K562 (cell line): Measurements from ENCODE around the gene AGTR1.
"Not testable (repeated sequence)": the region's sequence is repeated elsewhere in the genome, so short reads cannot be mapped to it uniquely, and the experiment has no call there.

Experiments used
- ATF1 ChIP-seq, 2 experiments: fragments of 450-650 bp in 1 of 2; IDR thresholded peaks; 2 replicates each; pipeline ENCODE4 v1.6.1; 2016; ENCODE audit warnings: missing compliant biosample characterization in 1 of 2, missing genetic modification characterization in 1 of 2
- CREB1 ChIP-seq, 2 experiments: sonication (generic) in 1 of 2; formaldehyde crosslinking in 1 of 2; IDR thresholded peaks; 2 replicates each; pipeline versions ENCODE4 v1.6.1 to v1.8.0; 2012 to 2022; ENCODE audit warnings: inconsistent platforms in 1 of 2, mild to moderate bottlenecking in 1 of 2, missing genetic modification reagents in 1 of 2, moderate library complexity in 1 of 2
- HMG20A ChIP-seq: fragments of 450-650 bp; formaldehyde crosslinking; conservative IDR thresholded peaks from 2 replicates; pipeline ENCODE4 v1.4.0; 2020; ENCODE audit warnings: mild to moderate bottlenecking, mixed read lengths
- POLR2AphosphoS2 ChIP-seq: IDR thresholded peaks from 2 replicates; pipeline ENCODE4 v1.6.1; 2012; ENCODE audit warnings: low read length, improper control_type of control experiment
- RREB1 ChIP-seq: fragments of 250-450 bp; sonication (Bioruptor Pico); IDR thresholded peaks from 2 replicates; pipeline ENCODE4 v1.4.0; 2020
- SMARCA4 ChIP-seq: fragments of 450-650 bp; IDR thresholded peaks from 2 replicates; pipeline ENCODE4 v1.6.1; 2016
- ZNF133 ChIP-seq: fragments of 250-450 bp; sonication (Bioruptor Pico); IDR thresholded peaks from 2 replicates; pipeline ENCODE4 v1.4.0; 2020; ENCODE audit warnings: mild to moderate bottlenecking
- ZNF589 ChIP-seq: fragments of 200-800 bp; sonication (Bioruptor generic); IDR thresholded peaks from 2 replicates; pipeline ENCODE4 v1.6.1; 2016; ENCODE audit warnings: low read depth, missing genetic modification characterization, missing compliant biosample characterization
- TF ChIP-seq, protein P1 (sequence below), 3 experiments: IDR thresholded peaks in 2 of 3; conservative IDR thresholded peaks in 1 of 3; 2 replicates each; pipeline ENCODE4 v1.5.1; 2011 to 2012; ENCODE audit warnings: low read length in 3 of 3, mild to moderate bottlenecking in 3 of 3, control low read depth in 2 of 3, improper control_type of control experiment in 1 of 3, inconsistent platforms in 1 of 3, low read depth in 1 of 3, mixed read lengths in 1 of 3, moderate library complexity in 1 of 3; ENCODE audit not compliant: insufficient read depth in 2 of 3

- TF ChIP-seq, protein P1, sequence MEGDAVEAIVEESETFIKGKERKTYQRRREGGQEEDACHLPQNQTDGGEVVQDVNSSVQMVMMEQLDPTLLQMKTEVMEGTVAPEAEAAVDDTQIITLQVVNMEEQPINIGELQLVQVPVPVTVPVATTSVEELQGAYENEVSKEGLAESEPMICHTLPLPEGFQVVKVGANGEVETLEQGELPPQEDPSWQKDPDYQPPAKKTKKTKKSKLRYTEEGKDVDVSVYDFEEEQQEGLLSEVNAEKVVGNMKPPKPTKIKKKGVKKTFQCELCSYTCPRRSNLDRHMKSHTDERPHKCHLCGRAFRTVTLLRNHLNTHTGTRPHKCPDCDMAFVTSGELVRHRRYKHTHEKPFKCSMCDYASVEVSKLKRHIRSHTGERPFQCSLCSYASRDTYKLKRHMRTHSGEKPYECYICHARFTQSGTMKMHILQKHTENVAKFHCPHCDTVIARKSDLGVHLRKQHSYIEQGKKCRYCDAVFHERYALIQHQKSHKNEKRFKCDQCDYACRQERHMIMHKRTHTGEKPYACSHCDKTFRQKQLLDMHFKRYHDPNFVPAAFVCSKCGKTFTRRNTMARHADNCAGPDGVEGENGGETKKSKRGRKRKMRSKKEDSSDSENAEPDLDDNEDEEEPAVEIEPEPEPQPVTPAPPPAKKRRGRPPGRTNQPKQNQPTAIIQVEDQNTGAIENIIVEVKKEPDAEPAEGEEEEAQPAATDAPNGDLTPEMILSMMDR (IDR thresholded peaks at IDR 0.05 in 2 of 3, conservative IDR thresholded peaks at IDR 0.05 in 1 of 3; ENCODE audit: insufficient read depth in 2 of 3, low read depth in 1 of 3, low read length in 3 of 3), result not testable (repeated sequence)
- TF ChIP-seq RREB1; HMG20A (CRISPR knock-in tag); ATF1 (CRISPR knock-in tag; IDR thresholded peaks at IDR 0.05); ATF1 (tag; IDR thresholded peaks at IDR 0.05); ZNF589 (CRISPR knock-in tag); SMARCA4; ZNF133 (CRISPR knock-in tag); POLR2AphosphoS2; CREB1 (IDR thresholded peaks at IDR 0.05); CREB1 (CRISPR knock-in tag; IDR thresholded peaks at IDR 0.05): not testable (repeated sequence)
Observed at GRCh38 chr3:148753385-148753784, 55.7 kb downstream of the AGTR1 start.
